Frontal cortex (tissue), 4 donors: ENCODE measurements around the gene FANCF. TPM values are rescaled to one million over a fixed set of nuclear protein-coding genes. Genes with fewer than 3 reads are reported as not detected.
"Not testable (repeated sequence)": the region's sequence is repeated elsewhere in the genome, so short reads cannot be mapped to it uniquely, and the experiment has no call there.

Experiments
- DNase-seq, 2 donors: peaks; one replicate each; pipeline ENCODE4 v3.0.0; 2012; ENCODE audit warnings: low spot score in 2 of 2
- FAIRE-seq: peaks from 2 replicates; lab custom pipeline; 2012; peaks lifted over from hg19 to GRCh38; lab: Jason Lieb, UNC
- total RNA-seq: library from RNA; depleted of rRNA; stranded (reverse); fragments of >200 nt; gene quantifications from one replicate; pipeline ENCODE4 v1.2.3, GENCODE V29; 2014
- donor health status: control.
- donor health status: control.
- donor health status: control.

Gene FANCF
- total RNA-seq: 35.1 TPM

- DNase-seq: peak; percentile 77 to 81
- FAIRE-seq: no peak
Measured at GRCh38 chr11:22625448-22626287, at the start of gene FANCF. Gene FANCF (minus strand): TSS chr11:22625823. CDS start chr11:22625810, 13 bp downstream.

- DNase-seq: no peak
- FAIRE-seq: no peak
Measured at GRCh38 chr11:22674470-22675439, 49.1 kb upstream of the FANCF start.

- FAIRE-seq (no peak), DNase-seq (no peak)
Measured at GRCh38 chr11:22671751-22672150, 46.1 kb upstream of the FANCF start.

- DNase-seq: no peak
Measured at GRCh38 chr11:22670830-22671229, 45.2 kb upstream of the FANCF start.

GRCh38 chr11:22669368-22669767 is 43.7 kb upstream of the FANCF start:
- FAIRE-seq (no peak), DNase-seq (no peak)

More at GRCh38 chr11:22670830-22671229, 45.2 kb upstream of the FANCF start:
- peak; percentile 31 for FAIRE-seq

- no peak for FAIRE-seq
Measured at GRCh38 chr11:22668005-22668796, 42.6 kb upstream of the FANCF start.

GRCh38 chr11:22666688-22667439 is 41.2 kb upstream of the FANCF start:
- FAIRE-seq (no peak), DNase-seq (peak; percentile 34 to 41)

More at GRCh38 chr11:22668005-22668796, 42.6 kb upstream of the FANCF start:
- DNase-seq: no peak

GRCh38 chr11:22666325-22666687 is 40.7 kb upstream of the FANCF start, which contains the start of gene GAS2:
Gene GAS2 (plus strand): TSS chr11:22666611. CDS start chr11:22674870, 8,259 bp downstream.
- DNase-seq (no peak), FAIRE-seq (no peak)

- FAIRE-seq: no peak
- no peak for DNase-seq
Measured at GRCh38 chr11:22659783-22660182, 34.2 kb upstream of the FANCF start.

GRCh38 chr11:22657101-22657694 is 31.6 kb upstream of the FANCF start:
- DNase-seq: no peak
- FAIRE-seq: no peak

GRCh38 chr11:22656130-22656529 is 30.5 kb upstream of the FANCF start:
- no peak for FAIRE-seq

GRCh38 chr11:22652346-22652745 is 26.7 kb upstream of the FANCF start:
- not testable (repeated sequence) for FAIRE-seq

More at GRCh38 chr11:22656130-22656529, 30.5 kb upstream of the FANCF start:
- DNase-seq: no peak

GRCh38 chr11:22641559-22641958 is 15.9 kb upstream of the FANCF start:
- FAIRE-seq: no peak

More at GRCh38 chr11:22652346-22652745, 26.7 kb upstream of the FANCF start:
- not testable (repeated sequence) for DNase-seq

GRCh38 chr11:22640862-22641261 is 15.2 kb upstream of the FANCF start:
- DNase-seq (no peak), FAIRE-seq (no peak)

More at GRCh38 chr11:22641559-22641958, 15.9 kb upstream of the FANCF start:
- DNase-seq: no peak

- FAIRE-seq: no peak
- no peak for DNase-seq
Measured at GRCh38 chr11:22635689-22636088, 10.1 kb upstream of the FANCF start.

- FAIRE-seq (no peak), DNase-seq (no peak)
Measured at GRCh38 chr11:22634897-22635629, 9.4 kb upstream of the FANCF start.

GRCh38 chr11:22633354-22633902 is 7.8 kb upstream of the FANCF start:
- no peak for DNase-seq
- FAIRE-seq: no peak
